GM21515 (cell line): Measurements from ENCODE around the gene TP73.

Source experiments
- ATAC-seq: cut with Tn5 transposase; IDR thresholded peaks from one replicate; pipeline ENCODE4 v1.9.1; 2021; ENCODE audit not compliant: unreplicated experiment

The TP73 gene

GRCh38 chr1:3651026-3651929 lies 1.0 kb upstream of the TP73 start:
- ATAC-seq = no peak

GRCh38 chr1:3652548-3653285 lies 401 bp downstream of the TP73 start:
- no peak for ATAC-seq

GRCh38 chr1:3653286-3653618 lies 936 bp downstream of the TP73 start:
- no peak for ATAC-seq

- ATAC-seq = no peak
Measured at GRCh38 chr1:3654549-3655281, 2.4 kb downstream of the TP73 start.

GRCh38 chr1:3656450-3657095 lies 4.3 kb downstream of the TP73 start:
- peak; percentile 51 for ATAC-seq

- peak; percentile 15 for ATAC-seq
Measured at GRCh38 chr1:3657096-3657475, 4.8 kb downstream of the TP73 start.

- no peak for ATAC-seq
Measured at GRCh38 chr1:3657578-3658230, 5.4 kb downstream of the TP73 start.

GRCh38 chr1:3658231-3658615 lies 5.9 kb downstream of the TP73 start:
- no peak for ATAC-seq

- ATAC-seq = no peak
Measured at GRCh38 chr1:3659093-3659492, 6.8 kb downstream of the TP73 start.

GRCh38 chr1:3660704-3661103 lies 8.4 kb downstream of the TP73 start:
- no peak for ATAC-seq

GRCh38 chr1:3661631-3662030 lies 9.3 kb downstream of the TP73 start:
- no peak for ATAC-seq

- ATAC-seq = no peak
Measured at GRCh38 chr1:3662080-3662671, 9.9 kb downstream of the TP73 start.

GRCh38 chr1:3663999-3664699 lies 11.8 kb downstream of the TP73 start:
- no peak for ATAC-seq

- no peak for ATAC-seq
Measured at GRCh38 chr1:3664700-3665375, 12.5 kb downstream of the TP73 start.

GRCh38 chr1:3668148-3668547 lies 15.8 kb downstream of the TP73 start:
- no peak for ATAC-seq

- ATAC-seq = no peak
Measured at GRCh38 chr1:3668585-3669300, 16.4 kb downstream of the TP73 start.

- ATAC-seq = no peak
Measured at GRCh38 chr1:3669421-3669821, 17.1 kb downstream of the TP73 start.

- ATAC-seq = no peak
Measured at GRCh38 chr1:3669971-3670431, 17.7 kb downstream of the TP73 start.
